WI38 (cell line): ENCODE data around the gene SFXN3.

Experiments used
- H3K4me3 ChIP-seq: 2 replicates; pipeline ENCODE4 v1.5.1; 2011; ENCODE audit warnings: low read depth, mild to moderate bottlenecking, control low read depth, low read length
- TF ChIP-seq, protein P1 (sequence below): IDR thresholded peaks from 2 replicates; pipeline ENCODE4 v1.5.1; 2012; ENCODE audit warnings: low read depth, mild to moderate bottlenecking, control low read depth, low read length

The SFXN3 gene

GRCh38 chr10:101007099-101007711, 23.8 kb upstream of the SFXN3 start:
- H3K4me3 ChIP-seq = no peak overlapping the region
- TF ChIP-seq, protein P1, sequence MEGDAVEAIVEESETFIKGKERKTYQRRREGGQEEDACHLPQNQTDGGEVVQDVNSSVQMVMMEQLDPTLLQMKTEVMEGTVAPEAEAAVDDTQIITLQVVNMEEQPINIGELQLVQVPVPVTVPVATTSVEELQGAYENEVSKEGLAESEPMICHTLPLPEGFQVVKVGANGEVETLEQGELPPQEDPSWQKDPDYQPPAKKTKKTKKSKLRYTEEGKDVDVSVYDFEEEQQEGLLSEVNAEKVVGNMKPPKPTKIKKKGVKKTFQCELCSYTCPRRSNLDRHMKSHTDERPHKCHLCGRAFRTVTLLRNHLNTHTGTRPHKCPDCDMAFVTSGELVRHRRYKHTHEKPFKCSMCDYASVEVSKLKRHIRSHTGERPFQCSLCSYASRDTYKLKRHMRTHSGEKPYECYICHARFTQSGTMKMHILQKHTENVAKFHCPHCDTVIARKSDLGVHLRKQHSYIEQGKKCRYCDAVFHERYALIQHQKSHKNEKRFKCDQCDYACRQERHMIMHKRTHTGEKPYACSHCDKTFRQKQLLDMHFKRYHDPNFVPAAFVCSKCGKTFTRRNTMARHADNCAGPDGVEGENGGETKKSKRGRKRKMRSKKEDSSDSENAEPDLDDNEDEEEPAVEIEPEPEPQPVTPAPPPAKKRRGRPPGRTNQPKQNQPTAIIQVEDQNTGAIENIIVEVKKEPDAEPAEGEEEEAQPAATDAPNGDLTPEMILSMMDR = no peak

DNA sequence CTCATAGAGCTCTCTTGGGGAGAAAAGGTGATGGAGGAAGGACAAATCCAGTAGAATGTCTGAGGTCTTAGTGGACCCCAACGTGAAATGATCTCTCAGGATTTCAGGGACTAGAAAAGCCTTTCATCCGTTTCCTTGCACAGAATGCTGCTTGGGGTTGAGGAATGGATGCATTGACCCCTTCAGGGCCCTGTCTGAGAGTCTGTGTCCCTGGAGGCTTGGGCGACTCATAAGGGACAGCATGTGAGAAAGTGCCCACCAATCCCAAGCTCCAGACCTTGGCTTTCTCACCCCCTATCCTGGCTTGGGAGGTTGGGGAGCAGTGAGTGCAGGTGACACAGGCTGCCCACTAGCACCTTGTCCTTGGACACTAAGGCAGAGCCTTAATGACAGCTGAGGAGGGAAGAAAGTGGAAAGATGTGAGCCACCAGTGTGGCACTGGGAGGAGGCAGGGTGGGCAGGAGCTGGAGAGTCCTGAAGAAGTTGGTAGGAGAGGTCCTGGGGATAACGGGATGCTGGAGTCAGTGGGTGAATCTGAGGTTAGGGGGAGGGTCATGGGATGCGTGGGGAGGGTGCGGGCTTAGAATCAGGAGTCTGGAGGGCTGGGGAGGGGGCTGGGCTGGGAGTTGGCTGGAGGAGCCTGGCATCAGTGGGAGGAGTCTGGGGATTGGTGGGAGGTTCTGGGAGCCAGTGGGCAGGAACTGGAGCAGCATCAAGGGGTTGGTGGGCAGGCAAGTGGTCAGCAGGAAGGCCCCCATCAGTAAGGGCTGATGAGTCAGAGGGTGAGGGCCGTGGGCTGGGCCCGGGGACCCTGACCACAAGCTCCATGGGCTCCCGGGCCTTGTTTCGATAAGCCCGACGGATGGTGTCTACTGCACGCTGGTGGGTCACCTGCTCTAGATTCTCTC, 22.9 kb upstream of the SFXN3 start:
- TF ChIP-seq, protein P1 = no peak
- no peak overlapping the region for H3K4me3 ChIP-seq

DNA sequence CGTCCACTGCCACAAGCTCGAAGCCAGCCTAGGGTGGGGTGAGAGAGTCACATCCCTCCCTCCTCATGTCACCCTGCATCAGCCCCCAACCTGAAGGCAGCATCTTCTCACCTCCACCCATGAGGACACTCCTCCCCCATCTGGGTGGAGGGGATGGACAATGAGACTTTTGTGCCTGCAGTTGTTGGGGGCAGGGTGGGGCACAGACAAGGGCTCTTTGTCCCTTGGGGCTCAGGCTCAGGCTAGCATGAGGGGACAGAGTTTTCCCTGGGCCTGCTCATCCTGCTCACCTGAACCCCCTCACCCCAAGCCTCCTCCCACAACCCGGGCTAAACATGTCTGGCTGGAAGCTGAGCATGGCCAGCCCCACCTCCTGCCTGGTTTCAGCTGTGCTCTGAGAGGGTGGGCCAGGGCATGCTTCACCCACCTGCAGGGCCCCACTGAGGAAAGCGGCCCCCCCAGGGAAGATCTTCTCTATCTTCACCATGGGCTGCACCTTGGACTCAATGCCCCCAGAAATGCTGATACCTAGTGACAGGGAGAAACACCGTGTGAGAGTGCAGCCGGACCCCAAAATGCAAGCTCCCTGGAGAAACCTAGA, 22.1 kb upstream of the SFXN3 start:
- TF ChIP-seq, protein P1 = no peak
- no peak overlapping the region for H3K4me3 ChIP-seq

GRCh38 chr10:101010329-101010728, 20.7 kb upstream of the SFXN3 start:
- no peak overlapping the region for H3K4me3 ChIP-seq
- TF ChIP-seq, protein P1 = no peak

GRCh38 chr10:101011517-101012423, 19.3 kb upstream of the SFXN3 start:
- H3K4me3 ChIP-seq = no peak overlapping the region
- TF ChIP-seq, protein P1 = peak; percentile 32; the same call in 1 of the 2 replicates

- H3K4me3 ChIP-seq = no peak overlapping the region
- TF ChIP-seq, protein P1 = peak; percentile 83
Observed at GRCh38 chr10:101012525-101013364, 18.3 kb upstream of the SFXN3 start.
